HG03139 (cell line): ENCODE results near the gene TEX10.
"Not testable (repeated sequence)": the region's sequence is repeated elsewhere in the genome, so short reads cannot be mapped to it uniquely, and the experiment has no call there.

Experiments used
- ATAC-seq: cut with Tn5 transposase; IDR thresholded peaks from one replicate; pipeline ENCODE4 v1.9.1; 2021; ENCODE audit not compliant: unreplicated experiment

Gene TEX10

GRCh38 chr9:100352727-100353505, at the start of gene TEX10:
TEX10 (minus strand) TSS chr9:100352942; CDS start chr9:100349363, 3,579 bp downstream.
- ATAC-seq, result peak; percentile 79

- no peak for ATAC-seq
Measured at GRCh38 chr9:100401042-100401441, 48.3 kb upstream of the TEX10 start.

- no peak for ATAC-seq
Measured at GRCh38 chr9:100397529-100398266, 45.0 kb upstream of the TEX10 start.

- no peak for ATAC-seq
Measured at GRCh38 chr9:100396769-100397168, 44.0 kb upstream of the TEX10 start.

DNA sequence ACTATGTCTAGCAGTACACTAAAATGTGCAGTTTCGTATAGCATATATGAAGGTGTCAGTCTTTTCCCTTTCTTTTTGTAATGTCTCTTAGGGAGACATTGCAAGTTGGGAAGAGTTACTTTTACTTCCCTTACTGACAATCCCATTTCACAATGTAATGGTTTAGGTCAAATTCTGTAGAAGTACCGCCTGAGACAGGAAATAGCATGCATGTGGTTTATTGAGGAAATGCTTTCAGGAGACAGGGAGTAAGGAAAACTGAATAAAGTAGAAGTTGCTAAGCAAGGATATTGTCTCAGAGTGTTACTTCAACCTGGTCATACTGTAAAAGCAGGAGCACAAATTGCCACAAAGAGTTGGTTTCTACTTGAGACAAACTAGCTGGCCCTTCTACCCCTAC, 42.1 kb upstream of the TEX10 start:
- ATAC-seq, result no peak

DNA sequence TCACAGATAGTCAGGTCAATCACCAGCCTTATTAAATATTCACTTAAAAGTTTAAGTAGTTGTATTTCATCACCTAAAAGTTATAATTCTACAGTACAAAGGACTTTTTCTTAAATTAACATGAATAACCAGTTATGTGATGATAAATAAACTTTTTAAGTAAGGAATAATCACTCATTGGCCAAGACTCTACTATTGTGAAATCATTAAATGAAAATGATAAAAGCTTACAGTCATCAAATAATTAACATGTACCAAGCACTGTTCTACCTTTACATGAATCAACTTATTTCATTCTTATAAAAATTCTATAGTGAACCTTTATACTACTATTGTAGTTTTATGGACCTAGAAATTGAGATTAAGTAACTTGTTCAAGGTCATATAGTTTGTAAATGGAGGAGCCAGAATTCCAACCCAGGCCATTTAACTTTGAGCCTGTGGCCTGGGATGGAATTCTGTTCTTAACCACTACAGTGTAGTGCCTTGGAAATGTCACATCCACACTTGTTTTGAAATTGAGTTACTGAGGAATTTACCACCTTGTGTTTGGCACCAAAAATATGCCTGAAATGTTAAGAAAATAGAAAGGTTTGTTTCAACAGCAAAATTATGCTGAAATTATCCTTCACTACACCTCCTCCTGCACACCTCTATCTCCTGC, 41.4 kb upstream of the TEX10 start:
- no peak for ATAC-seq

DNA sequence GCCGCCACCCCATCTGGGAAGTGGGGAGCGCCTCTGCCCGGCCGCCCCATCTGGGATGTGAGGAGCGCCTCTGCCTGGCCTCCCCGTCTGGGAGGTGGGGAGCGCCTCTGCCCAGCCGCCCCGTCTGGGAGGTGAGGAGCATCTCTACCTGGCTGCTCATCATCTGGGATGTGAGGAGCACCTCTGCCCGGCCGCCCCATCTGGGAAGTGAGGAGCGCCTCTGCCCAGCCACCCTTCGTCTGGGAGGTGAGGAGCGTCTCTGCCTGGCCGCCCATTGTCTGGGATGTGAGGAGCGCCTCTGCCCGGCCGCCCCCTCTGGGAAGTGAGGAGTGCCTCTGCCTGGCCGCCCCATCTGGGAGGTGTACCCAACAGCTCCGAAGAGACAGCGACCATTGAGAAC, 40.2 kb upstream of the TEX10 start:
- not testable (repeated sequence) for ATAC-seq

DNA sequence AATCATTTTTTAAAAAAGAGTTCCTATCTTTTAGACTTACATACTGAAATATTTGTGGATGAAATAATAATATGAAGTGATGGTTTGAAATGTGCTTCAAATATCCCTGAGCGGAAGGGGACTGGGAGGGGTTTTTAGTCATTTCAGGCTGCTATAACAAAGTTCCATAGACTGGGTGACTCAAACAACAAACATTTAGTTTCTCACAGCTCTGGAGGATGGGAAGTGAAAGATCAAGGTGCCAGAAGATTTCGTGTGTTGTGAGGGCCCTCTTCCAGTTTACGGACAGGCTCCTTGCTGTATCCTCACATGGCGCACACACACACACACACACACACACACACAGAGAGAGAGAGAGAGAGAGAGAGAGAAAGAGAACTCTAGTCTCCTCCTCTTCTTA, 27.1 kb upstream of the TEX10 start:
- no peak for ATAC-seq

- ATAC-seq, result no peak
Measured at GRCh38 chr9:100377015-100377414, 24.3 kb upstream of the TEX10 start.

DNA sequence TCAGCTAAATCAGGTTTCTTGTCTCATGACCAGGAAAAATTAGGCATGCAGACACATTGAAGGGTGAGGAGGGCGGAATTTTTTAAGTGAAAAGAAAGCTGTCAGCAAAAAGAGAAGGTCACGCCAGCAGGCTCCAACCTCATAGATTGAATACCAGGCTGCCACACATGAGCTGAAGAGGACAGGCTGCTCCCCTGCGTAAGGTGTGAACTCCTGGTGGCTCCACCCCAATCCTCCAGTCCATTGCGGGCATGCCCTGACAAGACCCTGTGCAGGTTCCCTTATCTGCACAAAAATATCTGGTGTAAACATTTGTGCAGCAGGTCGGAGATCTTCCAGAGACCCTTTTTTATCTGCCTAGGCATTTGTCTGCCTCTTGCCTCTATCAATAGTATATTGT, 22.9 kb upstream of the TEX10 start:
- ATAC-seq, result no peak

GRCh38 chr9:100372648-100373047, 19.9 kb upstream of the TEX10 start:
- no peak for ATAC-seq

- no peak for ATAC-seq
Measured at GRCh38 chr9:100370064-100370723, 17.5 kb upstream of the TEX10 start.

DNA sequence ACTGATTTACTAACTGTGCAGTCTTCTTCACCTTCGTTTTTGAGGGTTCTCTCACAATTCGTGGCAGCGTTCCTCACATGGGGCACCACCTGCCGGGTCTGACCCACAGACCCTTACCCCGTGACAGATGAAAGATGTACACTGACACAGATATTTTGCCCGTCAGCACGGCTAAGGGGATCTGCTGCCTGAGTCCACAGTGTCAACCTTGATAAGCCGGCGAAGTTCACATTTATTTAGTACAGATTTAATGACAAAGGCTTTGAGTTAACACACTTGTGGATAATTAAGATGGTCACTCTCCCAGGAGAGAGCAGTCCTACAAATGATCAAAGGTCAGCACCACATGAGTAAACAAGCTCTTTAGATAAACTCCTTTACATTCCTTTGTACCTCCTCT, 15.9 kb upstream of the TEX10 start:
- no peak for ATAC-seq

DNA sequence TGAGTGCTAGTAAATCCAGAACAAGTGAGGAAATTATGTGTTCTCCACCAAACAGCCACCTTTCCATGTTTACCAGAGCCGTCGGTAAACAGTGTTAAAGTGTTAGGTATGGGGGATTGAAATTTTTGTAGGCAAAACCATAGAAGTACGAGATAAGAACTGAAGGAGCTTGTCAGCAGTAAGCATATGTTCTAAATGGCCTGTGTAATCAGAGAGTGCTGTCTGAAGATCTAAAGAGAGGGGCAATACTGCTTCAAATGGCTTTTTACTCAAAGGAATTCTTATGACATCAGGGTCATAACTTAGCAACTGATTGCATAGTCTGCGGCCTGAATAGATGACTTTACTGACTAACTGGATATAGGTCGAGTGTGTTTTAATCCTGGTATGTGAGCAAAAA, 13.4 kb upstream of the TEX10 start:
- ATAC-seq, result no peak

DNA sequence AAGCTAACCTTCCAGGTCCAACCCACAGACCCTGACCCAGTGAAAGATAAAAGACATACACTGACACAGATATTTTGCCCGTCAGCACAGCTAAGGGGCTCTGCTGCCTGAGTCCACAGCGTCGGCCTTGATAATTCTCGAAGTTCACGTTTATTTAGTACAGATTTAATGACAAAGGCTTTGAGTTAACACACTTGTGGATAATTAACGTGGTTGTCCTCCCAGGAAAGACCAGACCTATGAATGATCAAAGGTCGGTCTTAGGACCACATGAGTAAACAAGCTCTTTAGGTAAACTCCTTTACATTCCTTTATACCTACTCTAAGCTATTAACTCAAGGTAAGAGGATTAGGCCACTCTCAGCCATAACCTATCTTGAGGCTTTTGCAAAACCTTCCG, 11.3 kb upstream of the TEX10 start:
- ATAC-seq, result no peak

DNA sequence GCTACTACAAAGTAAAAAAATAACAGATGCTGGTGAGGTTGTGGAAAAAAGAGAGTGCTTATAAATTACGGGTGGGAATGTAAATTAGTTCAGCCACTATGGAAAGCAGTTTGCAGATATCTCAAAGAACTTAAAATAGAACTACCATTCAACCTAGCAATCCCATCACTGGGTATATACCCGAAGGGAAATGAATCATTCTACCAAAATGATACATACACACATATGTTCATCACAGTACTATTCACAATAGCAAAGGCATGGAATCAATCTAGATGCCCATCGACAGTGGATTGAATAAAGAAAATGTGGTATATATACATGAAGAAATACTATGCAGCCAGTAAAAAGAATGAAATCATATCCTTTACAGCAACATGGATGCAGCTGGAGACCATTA, 6.3 kb upstream of the TEX10 start:
- ATAC-seq, result no peak

- no peak for ATAC-seq
Measured at GRCh38 chr9:100357501-100357900, 4.8 kb upstream of the TEX10 start.

DNA sequence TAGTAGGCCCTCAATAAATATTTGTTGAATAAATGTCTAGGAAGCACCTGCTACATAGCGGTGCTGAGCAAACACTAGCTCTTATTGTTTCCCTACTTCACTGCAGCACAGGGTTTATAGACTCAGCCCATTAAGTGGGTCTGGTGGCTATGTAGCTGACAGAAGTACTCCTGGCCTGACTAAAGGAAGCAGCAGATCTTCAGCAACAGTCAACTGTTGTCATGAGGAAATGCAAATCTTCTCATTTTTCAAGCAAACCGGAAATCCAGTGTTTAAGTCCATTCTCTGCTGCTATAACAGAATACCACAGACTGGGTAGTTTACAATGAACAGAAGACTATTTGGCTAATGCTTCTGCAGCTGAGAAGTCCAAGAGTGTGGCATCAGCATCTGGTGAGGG, 2.8 kb upstream of the TEX10 start:
- ATAC-seq, result no peak

DNA sequence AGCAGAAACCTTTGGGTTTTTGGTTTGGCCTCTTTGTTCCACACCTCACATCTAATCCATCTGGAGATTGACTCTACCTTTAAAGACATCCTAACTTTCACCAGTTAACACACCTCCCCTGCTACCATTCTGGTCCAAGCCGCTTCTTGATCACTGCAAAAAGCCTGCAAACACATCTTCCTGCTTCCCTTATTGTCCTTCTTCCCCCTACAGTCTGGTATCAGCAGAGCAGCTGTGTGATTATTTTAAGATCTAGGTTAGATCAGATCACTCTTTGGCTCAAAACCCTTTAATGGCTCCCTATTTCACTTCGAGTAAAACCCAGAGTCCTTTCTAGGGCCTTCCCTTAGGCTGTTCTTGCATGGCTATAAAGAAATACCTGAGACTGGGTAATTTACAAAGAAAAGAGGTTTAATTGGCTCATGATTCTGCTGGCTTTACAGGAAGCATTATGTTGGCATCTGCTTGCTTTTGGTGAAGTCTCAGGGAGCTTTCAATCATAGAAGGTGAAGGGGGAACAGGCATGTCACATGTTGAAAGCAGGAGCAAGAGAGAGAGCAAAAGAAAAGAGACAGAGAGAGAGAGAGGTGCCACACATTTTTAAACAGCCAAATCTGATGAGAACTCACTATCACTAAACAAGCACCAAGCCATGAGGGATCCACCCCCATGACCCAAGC, 1.5 kb upstream of the TEX10 start:
- no peak for ATAC-seq

DNA sequence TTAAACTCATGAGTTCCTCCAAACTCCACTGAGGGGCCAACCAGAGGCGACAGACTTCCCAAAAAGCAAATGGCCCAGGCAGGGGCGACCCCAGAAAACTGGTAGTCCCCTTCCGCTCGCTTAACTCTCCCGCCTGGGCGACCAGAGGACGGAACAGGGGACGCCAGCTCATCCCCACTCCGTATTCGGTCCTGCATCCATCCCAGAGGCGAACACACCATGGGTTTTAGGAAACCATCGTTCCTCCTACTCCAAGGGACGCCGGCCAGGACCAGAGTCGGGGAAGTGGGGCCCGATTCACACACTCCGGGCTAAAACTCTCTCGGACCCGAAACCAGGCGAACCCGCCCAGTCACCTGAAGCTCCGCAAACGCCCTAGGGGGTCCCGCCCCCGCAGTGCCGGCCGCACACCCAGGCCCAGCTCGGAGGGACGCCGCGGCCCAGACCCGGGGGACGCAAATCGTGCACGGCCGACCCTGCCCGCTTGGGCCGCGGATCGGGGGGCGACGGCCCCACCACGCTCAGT, 478 bp downstream of the TEX10 start:
- peak; percentile 36 for ATAC-seq

DNA sequence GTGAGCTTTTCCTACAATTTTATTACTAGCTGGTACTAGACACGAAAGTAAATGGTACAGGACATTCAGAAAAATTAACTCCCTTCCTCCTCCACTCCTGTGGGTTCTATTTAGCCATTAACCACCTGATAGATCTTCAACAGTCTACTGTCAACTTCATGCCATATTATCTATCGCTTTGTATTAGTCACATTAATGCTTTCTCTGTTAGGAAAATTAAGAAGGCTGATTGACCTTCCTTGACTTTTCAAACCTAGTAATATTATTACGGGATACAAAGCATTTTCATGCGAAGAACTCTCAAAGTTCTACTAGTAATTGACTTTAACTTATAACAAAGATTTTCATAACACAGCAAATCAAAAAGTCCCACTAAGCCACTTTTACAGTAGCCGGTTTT, 1.2 kb downstream of the TEX10 start:
- ATAC-seq, result no peak
